C4-2B (cell line): ENCODE results near the gene CHCHD6.

ENCODE experiments used
- ZFX ChIP-seq: fragments of 450-650 bp; IDR thresholded peaks from 2 replicates; pipeline ENCODE4 v1.6.1; 2017
- TF ChIP-seq, protein P1 (sequence below): fragments of 450-650 bp; conservative IDR thresholded peaks from 2 replicates; pipeline ENCODE4 v1.5.1; 2017; ENCODE audit warnings: mild to moderate bottlenecking

DNA sequence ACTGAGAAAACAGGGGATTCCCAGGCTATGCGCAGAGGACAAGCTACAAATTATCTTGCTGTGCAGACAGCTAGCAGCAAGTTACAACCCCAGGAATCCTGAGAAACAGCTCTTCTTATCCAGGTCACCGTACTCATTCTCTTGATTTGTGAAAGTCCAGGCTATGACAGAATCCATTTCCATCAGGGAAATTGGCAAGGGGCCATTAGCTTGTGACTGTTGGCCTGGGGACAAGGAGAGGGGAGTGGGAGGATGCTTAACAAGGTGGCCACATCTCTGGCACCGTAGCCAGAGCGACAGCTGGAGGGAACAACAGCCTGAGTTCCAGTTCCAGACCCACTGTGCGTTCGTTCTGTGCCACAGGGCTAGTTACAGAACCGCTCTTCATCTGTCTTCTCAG is 233.9 kb downstream of the CHCHD6 start:
- TF ChIP-seq, protein P1, sequence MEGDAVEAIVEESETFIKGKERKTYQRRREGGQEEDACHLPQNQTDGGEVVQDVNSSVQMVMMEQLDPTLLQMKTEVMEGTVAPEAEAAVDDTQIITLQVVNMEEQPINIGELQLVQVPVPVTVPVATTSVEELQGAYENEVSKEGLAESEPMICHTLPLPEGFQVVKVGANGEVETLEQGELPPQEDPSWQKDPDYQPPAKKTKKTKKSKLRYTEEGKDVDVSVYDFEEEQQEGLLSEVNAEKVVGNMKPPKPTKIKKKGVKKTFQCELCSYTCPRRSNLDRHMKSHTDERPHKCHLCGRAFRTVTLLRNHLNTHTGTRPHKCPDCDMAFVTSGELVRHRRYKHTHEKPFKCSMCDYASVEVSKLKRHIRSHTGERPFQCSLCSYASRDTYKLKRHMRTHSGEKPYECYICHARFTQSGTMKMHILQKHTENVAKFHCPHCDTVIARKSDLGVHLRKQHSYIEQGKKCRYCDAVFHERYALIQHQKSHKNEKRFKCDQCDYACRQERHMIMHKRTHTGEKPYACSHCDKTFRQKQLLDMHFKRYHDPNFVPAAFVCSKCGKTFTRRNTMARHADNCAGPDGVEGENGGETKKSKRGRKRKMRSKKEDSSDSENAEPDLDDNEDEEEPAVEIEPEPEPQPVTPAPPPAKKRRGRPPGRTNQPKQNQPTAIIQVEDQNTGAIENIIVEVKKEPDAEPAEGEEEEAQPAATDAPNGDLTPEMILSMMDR = no peak
- TF ChIP-seq ZFX = no peak
